NT2/D1 (cell line): ENCODE results near the gene SNRPD3.
A peak's percentile ranks its signal among the peaks of the same experiment; 100 is the strongest.

Experiments used
- DNase-seq: peaks from one replicate; pipeline ENCODE4 v3.0.0-alpha.2; 2011; ENCODE audit warnings: low read depth, low spot score
- H3K27me3 ChIP-seq: 2 replicates; pipeline ENCODE4 v1.6.0; 2011; ENCODE audit warnings: mild to moderate bottlenecking; ENCODE audit not compliant: insufficient read length, insufficient read depth
- H3K36me3 ChIP-seq: 2 replicates; pipeline ENCODE4 v1.6.1; 2011; ENCODE audit warnings: mild to moderate bottlenecking, low read length, mixed read lengths; ENCODE audit not compliant: insufficient read depth, insufficient read length
- H3K4me1 ChIP-seq: 2 replicates; pipeline ENCODE4 v1.5.1; 2011; ENCODE audit not compliant: insufficient read depth, insufficient read length
- H3K4me3 ChIP-seq: 2 replicates; pipeline ENCODE4 v1.5.1; 2011; ENCODE audit warnings: low read depth; ENCODE audit not compliant: insufficient read length
- H3K9ac ChIP-seq: 2 replicates; pipeline ENCODE4 v1.6.0; 2011; ENCODE audit warnings: low read depth; ENCODE audit not compliant: insufficient read length
- H3K9me3 ChIP-seq: 2 replicates; pipeline ENCODE4 v1.5.1; 2011; ENCODE audit warnings: mild to moderate bottlenecking, low read length; ENCODE audit not compliant: insufficient read depth
- SUZ12 ChIP-seq: IDR thresholded peaks from 2 replicates; pipeline ENCODE4 v1.6.1; 2011; ENCODE audit not compliant: insufficient read length, insufficient read depth; ENCODE audit errors: extremely low read depth
- YY1 ChIP-seq: IDR thresholded peaks from 2 replicates; pipeline ENCODE4 v1.6.1; 2011; ENCODE audit not compliant: insufficient read length, insufficient read depth
- ZNF274 ChIP-seq: IDR thresholded peaks from 2 replicates; pipeline ENCODE4 v1.6.1; 2011; ENCODE audit warnings: mild to moderate bottlenecking, low read depth, low read length

Gene SNRPD3

GRCh38 chr22:24563246-24563645, 7.4 kb downstream of the SNRPD3 start:
- no peak for DNase-seq
- H3K36me3 ChIP-seq = peaks cover 81% of the 10 kb centered on the region
- H3K27me3 ChIP-seq = no peaks in the 10 kb centered on the region
- no peak overlapping the region for H3K4me3 ChIP-seq
- H3K4me1 ChIP-seq = peaks cover 3% of the 10 kb centered on the region
- no peak overlapping the region for H3K9ac ChIP-seq
- TF ChIP-seq SUZ12 = no peak
- no peak for TF ChIP-seq ZNF274
- TF ChIP-seq YY1 = no peak
- H3K9me3 ChIP-seq = no peaks in the 10 kb centered on the region

GRCh38 chr22:24564376-24565058, 8.7 kb downstream of the SNRPD3 start:
- no peak overlapping the region for H3K4me3 ChIP-seq
- H3K9ac ChIP-seq = no peak overlapping the region
- no peaks in the 10 kb centered on the region for H3K9me3 ChIP-seq
- no peak for DNase-seq
- H3K4me1 ChIP-seq = peaks cover 3% of the 10 kb centered on the region
- no peaks in the 10 kb centered on the region for H3K27me3 ChIP-seq
- TF ChIP-seq SUZ12 = no peak
- TF ChIP-seq ZNF274 = no peak
- no peak for TF ChIP-seq YY1
- H3K36me3 ChIP-seq = peaks cover 78% of the 10 kb centered on the region

GRCh38 chr22:24565077-24565476, 9.3 kb downstream of the SNRPD3 start:
- H3K36me3 ChIP-seq = peaks cover 80% of the 10 kb centered on the region

DNA sequence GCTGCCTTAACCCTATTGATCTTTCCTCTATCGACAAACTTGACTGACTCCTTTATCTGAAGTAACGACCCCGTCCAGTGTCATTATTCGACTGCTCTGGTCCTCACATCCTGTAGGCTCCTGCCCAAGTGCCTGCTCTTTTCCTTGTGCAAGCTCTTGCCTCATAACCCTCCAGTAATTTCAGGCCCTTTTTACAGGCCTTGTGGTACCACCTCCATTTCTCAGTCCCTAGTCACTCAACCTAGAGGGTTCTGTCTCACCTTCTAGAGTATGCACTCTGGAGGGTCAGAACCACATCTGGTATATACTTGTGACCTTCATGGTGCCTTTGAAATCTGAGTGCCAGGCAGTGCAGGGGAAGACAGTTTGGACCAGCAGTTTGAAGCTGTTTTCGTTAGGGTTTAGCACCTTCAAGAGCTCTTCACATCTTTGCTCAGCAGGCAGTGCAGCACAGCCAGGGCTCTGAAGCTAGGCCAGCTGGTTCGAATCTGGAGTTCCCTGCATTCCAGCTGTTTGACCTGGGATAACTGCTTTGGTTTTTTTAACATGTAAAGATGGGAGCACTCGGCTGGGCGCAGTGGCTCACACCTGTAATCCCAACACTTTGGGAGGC, 11.2 kb downstream of the SNRPD3 start:
- H3K9me3 ChIP-seq = no peaks in the 10 kb centered on the region
- TF ChIP-seq YY1 = no peak
- no peak for TF ChIP-seq ZNF274
- no peak for TF ChIP-seq SUZ12
- H3K36me3 ChIP-seq = peaks cover 77% of the 10 kb centered on the region
- DNase-seq = no peak
- H3K4me3 ChIP-seq = no peak overlapping the region
- H3K4me1 ChIP-seq = peaks cover 3% of the 10 kb centered on the region
- peak overlapping the region; percentile 1 for H3K9ac ChIP-seq
- no peaks in the 10 kb centered on the region for H3K27me3 ChIP-seq

More at GRCh38 chr22:24565077-24565476, 9.3 kb downstream of the SNRPD3 start:
- Histone ChIP-seq H3K27me3 (no peaks in the 10 kb centered on the region), H3K9me3 (no peaks in the 10 kb centered on the region), H3K4me3 (no peak overlapping the region), H3K9ac (no peak overlapping the region), H3K4me1 (peaks cover 3% of the 10 kb centered on the region)
- DNase-seq = no peak
- TF ChIP-seq ZNF274 (no peak), YY1 (no peak), SUZ12 (no peak)

- H3K4me3 ChIP-seq = no peak overlapping the region
- H3K9me3 ChIP-seq = no peaks in the 10 kb centered on the region
- peaks cover 3% of the 10 kb centered on the region for H3K4me1 ChIP-seq
- H3K27me3 ChIP-seq = no peaks in the 10 kb centered on the region
- no peak for TF ChIP-seq ZNF274
- TF ChIP-seq SUZ12 = no peak
- TF ChIP-seq YY1 = no peak
- H3K9ac ChIP-seq = no peak overlapping the region
- peaks cover 80% of the 10 kb centered on the region for H3K36me3 ChIP-seq
- no peak for DNase-seq
These were observed 11.9 kb downstream of the SNRPD3 start for GRCh38 chr22:24567668-24568067.

DNA sequence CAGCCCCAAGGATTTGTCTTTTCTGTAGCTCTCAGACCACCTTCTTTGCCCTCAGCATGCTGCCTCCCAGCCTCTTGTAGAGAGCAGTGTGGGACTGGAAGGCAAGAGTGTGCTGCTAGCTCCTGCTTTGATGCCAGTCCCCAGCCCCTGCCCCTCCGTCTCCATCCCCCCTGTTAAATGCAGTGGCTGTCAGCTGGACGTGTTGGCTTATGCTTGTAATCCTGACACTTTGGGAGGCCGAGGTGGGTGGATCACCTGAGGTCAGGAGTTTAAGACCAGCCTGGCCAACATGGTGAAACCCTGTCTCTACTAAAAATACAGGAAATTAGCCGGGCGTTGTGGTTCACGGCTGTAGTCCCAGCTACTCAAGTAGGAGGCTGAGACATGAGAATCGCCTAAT, 15.5 kb downstream of the SNRPD3 start:
- DNase-seq = no peak
- Histone ChIP-seq H3K27me3 (no peaks in the 10 kb centered on the region), H3K9me3 (no peaks in the 10 kb centered on the region), H3K4me3 (no peak overlapping the region), H3K9ac (no peak overlapping the region), H3K36me3 (peaks cover 78% of the 10 kb centered on the region), H3K4me1 (peaks cover 3% of the 10 kb centered on the region)
- TF ChIP-seq YY1 (no peak), ZNF274 (no peak), SUZ12 (no peak)

GRCh38 chr22:24576778-24577177, 21.0 kb downstream of the SNRPD3 start:
- Histone ChIP-seq H3K4me3 (no peak overlapping the region), H3K4me1 (no peaks in the 10 kb centered on the region), H3K9me3 (no peaks in the 10 kb centered on the region), H3K36me3 (peaks cover 35% of the 10 kb centered on the region), H3K9ac (no peak overlapping the region), H3K27me3 (no peaks in the 10 kb centered on the region)
- TF ChIP-seq SUZ12 = no peak
- DNase-seq = no peak
